Measurements from ENCODE around the gene ST6GAL1.

Gene ST6GAL1

DNA sequence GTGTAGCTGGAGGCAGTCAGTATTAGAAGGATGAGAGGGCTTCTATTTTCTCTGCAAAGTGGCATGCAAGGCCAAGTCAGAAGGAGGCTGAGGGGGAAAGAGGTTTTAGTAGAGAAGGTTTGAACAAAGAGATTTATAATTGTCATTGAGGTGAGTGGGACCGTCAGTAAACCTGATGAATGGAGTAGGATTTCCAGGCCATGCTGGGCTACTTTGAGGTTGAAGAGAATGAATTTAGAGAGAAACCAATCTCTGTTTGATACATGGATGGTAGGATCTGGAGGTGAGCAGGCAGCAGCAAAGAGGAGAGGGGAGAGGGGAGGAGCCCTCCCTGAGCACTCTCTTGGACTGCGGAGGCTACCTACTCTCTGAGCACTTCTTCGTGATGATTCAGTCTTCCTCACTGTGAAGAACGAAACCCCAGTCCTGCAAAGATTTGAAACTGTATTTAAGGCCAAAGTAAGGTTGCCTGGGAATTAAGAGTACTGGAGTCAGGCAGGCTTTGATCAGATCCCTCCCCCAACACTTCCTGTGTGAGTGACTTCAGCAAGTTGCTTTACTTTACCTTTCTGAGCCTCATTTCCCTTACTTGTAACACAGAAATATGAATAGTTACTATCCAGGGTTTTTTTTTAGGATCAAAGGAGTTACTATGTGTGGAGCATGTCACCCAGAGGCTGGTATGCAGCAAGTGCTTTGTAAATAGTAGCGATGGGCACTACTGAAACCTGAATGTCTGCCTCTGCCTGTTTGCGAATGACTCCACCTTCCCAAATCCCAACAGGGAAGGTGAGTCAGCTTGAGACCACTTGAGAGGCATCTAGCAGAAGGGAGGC is 133.2 kb downstream of the ST6GAL1 start:
- Histone ChIP-seq H3K4me3 (ENCODE audit: low read length) (no peak overlapping the region), H3K36me3 (ENCODE audit: control insufficient read depth, insufficient read depth, low read length, severe bottlenecking) (no peaks in the 10 kb centered on the region), H3K4me1 (ENCODE audit: control insufficient read depth, insufficient read depth, low read length) (peaks cover 49% of the 10 kb centered on the region), H3K9me3 (ENCODE audit: control insufficient read depth, low read length) (no peaks in the 10 kb centered on the region), H3K9ac (ENCODE audit: low read length) (peak overlapping the region; percentile 20), H3K27me3 (replicated peaks; ENCODE audit: control insufficient read depth, insufficient read depth, low read length) (no peaks in the 10 kb centered on the region)
- no peak for DNase-seq (ENCODE audit: low read depth)

DNA sequence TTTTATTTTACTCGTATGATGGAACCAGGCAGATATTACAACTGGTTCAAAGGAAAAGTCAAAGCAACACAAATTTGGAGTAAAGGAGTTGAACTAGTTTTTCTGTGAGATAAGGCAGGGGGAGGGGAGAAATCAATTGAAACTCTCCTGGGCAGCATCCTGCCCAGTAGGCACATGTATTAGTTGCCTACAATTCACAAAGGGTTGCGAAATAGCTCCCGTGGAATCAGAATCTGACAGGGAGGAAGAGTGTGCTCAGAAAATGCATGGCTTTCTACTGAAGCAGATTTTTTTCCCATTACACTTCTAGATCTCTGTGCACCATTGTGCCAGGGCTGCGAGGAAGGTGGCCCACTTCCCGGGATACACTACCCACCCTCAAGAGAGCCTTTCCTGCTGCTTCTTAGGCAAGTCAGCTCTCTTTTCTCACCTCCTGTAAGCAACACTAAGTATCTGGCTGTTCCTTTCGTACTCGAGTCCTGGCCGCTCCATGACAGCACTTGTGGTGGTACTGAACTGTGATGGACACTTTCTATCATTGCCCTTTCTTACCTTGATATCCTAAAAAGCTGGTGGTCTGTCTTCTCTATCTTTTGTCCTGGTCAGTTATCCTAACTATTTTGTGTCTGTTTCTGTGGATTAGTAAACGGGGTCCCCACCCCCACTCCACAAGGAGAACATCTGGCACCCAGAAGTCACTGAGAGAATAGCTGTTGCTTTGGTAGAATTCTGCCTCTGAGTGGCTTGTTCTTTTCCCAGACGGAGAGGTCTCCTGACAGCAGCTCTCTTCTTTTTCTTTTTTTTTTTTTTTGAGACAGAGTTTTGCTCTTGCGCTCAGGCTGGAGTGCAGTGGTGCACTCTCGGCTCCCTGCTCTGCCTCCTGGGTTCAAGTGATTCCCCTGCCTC is 134.1 kb downstream of the ST6GAL1 start:
- H3K27me3 ChIP-seq (replicated peaks; ENCODE audit: control insufficient read depth, insufficient read depth, low read length) = no peaks in the 10 kb centered on the region
- no peaks in the 10 kb centered on the region for H3K36me3 ChIP-seq (ENCODE audit: control insufficient read depth, insufficient read depth, low read length, severe bottlenecking)
- H3K4me3 ChIP-seq (ENCODE audit: low read length) = no peak overlapping the region
- DNase-seq (ENCODE audit: low read depth) = peak; percentile 82
- peaks cover 49% of the 10 kb centered on the region for H3K4me1 ChIP-seq (ENCODE audit: control insufficient read depth, insufficient read depth, low read length)
- peaks cover under 1% of the 10 kb centered on the region for H3K9me3 ChIP-seq (ENCODE audit: control insufficient read depth, low read length)
- peak overlapping the region; percentile 3 for H3K9ac ChIP-seq (ENCODE audit: low read length)

DNA sequence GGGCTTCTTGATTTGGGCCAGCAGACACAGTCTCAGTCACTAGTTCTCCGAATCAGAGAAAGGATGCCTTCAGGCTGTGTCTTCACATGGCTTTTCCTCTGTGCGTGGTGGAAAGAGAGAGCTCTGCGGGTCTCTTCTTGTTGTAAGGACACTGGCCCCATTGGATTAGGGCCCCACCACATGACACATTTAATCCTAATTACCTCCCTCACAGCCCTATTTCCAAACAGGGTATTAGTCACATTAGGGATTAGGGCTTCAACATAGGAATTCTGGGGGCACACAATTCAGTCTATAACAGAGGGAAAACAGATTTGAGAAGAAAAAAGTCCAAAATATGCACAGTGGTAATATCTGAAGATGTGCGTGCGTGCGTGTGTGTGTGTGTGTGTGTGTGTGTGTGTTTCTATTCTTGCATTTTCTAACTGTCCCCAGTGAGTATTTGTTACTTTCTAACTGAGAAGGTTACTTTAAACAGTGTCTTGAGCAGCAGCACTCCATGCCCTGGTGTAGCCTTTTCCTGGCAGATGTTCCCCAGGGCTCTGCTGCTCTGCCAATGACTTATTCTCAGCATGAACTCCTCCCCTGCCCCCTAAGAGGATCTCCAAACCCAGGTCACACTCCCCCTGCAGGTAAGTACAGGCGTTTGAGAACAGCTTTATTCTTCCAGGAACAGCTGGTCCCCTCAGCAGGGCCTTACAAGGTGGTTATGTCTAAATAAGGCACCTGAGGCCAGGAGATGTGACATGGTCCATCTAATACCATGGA is 136.1 kb downstream of the ST6GAL1 start:
- H3K9ac ChIP-seq (ENCODE audit: low read length) = no peak overlapping the region
- H3K4me1 ChIP-seq (ENCODE audit: control insufficient read depth, insufficient read depth, low read length) = peaks cover 49% of the 10 kb centered on the region
- no peak overlapping the region for H3K4me3 ChIP-seq (ENCODE audit: low read length)
- no peak for DNase-seq (ENCODE audit: low read depth)
- no peaks in the 10 kb centered on the region for H3K27me3 ChIP-seq (replicated peaks; ENCODE audit: control insufficient read depth, insufficient read depth, low read length)
- H3K9me3 ChIP-seq (ENCODE audit: control insufficient read depth, low read length) = peaks cover 6% of the 10 kb centered on the region
- no peaks in the 10 kb centered on the region for H3K36me3 ChIP-seq (ENCODE audit: control insufficient read depth, insufficient read depth, low read length, severe bottlenecking)

DNA sequence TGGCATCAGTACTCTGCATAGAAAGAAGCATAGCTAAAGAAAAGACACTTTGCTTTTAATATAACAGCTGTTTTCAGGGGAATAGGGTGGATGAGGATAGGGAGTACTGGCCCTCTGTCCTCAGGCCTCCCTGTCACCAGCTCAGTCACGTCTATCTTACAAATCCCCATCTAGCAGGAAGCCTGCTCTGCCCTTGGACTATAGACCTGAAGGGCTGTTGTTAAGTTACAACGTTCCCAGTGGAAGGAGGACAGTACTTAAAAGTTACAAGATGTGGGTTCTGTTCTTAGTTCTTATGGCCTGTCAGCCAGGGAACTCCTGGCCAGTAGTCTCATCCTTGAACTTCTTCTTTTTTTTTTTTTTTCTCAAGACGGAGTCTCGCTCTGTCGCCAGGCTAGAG is 138.5 kb downstream of the ST6GAL1 start:
- no peak for DNase-seq (ENCODE audit: low read depth)
- Histone ChIP-seq H3K36me3 (ENCODE audit: control insufficient read depth, insufficient read depth, low read length, severe bottlenecking) (no peaks in the 10 kb centered on the region), H3K27me3 (replicated peaks; ENCODE audit: control insufficient read depth, insufficient read depth, low read length) (peaks cover under 1% of the 10 kb centered on the region), H3K9ac (ENCODE audit: low read length) (no peak overlapping the region), H3K4me1 (ENCODE audit: control insufficient read depth, insufficient read depth, low read length) (peaks cover 28% of the 10 kb centered on the region), H3K9me3 (ENCODE audit: control insufficient read depth, low read length) (peaks cover 6% of the 10 kb centered on the region), H3K4me3 (ENCODE audit: low read length) (no peak overlapping the region)

DNA sequence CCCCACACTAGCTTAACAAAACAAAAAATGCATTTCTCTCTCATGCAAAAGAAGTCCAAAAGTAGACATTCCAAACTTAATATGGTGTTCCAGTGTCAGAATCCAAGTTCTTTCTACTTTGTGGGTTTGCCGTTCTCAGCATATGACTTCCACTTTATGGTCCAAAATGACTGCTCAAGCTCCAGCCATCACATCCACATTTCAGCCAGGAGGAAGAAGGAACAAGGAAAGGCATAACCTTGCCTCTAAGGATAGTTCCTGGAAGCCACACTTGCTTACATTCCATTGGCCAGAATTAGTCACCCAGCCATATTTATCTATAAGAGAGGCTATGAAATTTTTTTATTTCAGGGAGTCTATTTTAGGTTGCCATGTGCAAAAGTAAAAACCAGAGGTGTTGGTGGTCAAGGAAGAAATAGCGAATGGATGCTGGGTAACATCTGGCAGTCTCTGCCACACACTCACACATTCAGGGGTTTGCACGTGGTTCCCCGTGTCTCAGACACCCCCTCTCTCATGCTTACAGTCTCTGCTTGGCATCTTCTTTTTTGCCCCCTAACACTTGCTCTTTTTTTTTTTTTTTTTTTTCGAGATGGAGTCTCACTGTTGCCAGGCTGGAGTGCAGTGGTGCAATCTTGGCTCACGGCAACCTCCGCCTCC is 139.7 kb downstream of the ST6GAL1 start:
- H3K9me3 ChIP-seq (ENCODE audit: control insufficient read depth, low read length) = peaks cover 6% of the 10 kb centered on the region
- H3K4me3 ChIP-seq (ENCODE audit: low read length) = no peak overlapping the region
- no peak overlapping the region for H3K9ac ChIP-seq (ENCODE audit: low read length)
- H3K4me1 ChIP-seq (ENCODE audit: control insufficient read depth, insufficient read depth, low read length) = peaks cover 16% of the 10 kb centered on the region
- DNase-seq (ENCODE audit: low read depth) = no peak
- H3K27me3 ChIP-seq (replicated peaks; ENCODE audit: control insufficient read depth, insufficient read depth, low read length) = peaks cover 5% of the 10 kb centered on the region
- no peaks in the 10 kb centered on the region for H3K36me3 ChIP-seq (ENCODE audit: control insufficient read depth, insufficient read depth, low read length, severe bottlenecking)

DNA sequence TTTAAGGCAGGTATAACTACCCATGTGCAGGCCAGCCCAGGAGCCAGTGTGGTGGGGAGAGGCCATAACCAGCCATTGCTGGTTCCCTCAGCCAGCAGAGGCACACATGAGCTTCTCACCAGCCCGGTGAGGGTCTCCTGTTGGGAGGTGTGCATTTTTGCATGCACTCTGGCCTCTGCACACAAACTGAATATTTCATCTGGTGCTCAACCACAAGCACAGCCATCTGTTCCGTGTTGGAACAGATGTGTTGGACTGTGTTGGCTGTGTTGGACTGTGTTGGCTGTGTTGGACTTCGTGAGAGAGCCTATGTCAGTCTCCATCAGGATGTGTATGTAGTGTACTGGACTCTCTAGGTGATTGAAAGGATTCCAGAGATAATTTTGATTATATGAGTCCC is 141.8 kb downstream of the ST6GAL1 start:
- Histone ChIP-seq H3K4me3 (ENCODE audit: low read length) (no peak overlapping the region), H3K9me3 (ENCODE audit: control insufficient read depth, low read length) (peaks cover 6% of the 10 kb centered on the region), H3K36me3 (ENCODE audit: control insufficient read depth, insufficient read depth, low read length, severe bottlenecking) (no peaks in the 10 kb centered on the region), H3K27me3 (replicated peaks; ENCODE audit: control insufficient read depth, insufficient read depth, low read length) (peaks cover 15% of the 10 kb centered on the region), H3K4me1 (ENCODE audit: control insufficient read depth, insufficient read depth, low read length) (no peaks in the 10 kb centered on the region), H3K9ac (ENCODE audit: low read length) (no peak overlapping the region)
- no peak for DNase-seq (ENCODE audit: low read depth)

DNA sequence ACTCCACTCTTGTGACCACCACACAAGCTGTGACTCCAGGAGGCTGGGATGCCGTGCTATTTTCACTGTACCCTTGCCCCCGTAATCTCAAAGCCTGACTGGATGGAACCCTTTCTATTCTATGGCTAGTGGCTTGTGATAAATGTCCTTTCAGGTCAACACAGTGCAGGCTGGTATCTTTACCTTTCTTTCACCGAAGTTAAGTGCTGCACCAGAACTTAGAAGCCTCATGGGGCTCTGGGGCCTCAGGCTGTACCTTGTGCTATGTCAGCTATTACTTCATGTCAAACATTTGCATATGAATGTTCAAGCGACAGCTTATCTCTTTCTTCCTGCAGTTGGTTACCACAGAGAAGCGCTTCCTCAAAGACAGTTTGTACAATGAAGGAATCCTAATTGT is 142.2 kb downstream of the ST6GAL1 start:
- H3K36me3 ChIP-seq (ENCODE audit: control insufficient read depth, insufficient read depth, low read length, severe bottlenecking) = no peaks in the 10 kb centered on the region
- no peaks in the 10 kb centered on the region for H3K4me1 ChIP-seq (ENCODE audit: control insufficient read depth, insufficient read depth, low read length)
- peaks cover 6% of the 10 kb centered on the region for H3K9me3 ChIP-seq (ENCODE audit: control insufficient read depth, low read length)
- H3K27me3 ChIP-seq (replicated peaks; ENCODE audit: control insufficient read depth, insufficient read depth, low read length) = peaks cover 15% of the 10 kb centered on the region
- no peak for DNase-seq (ENCODE audit: low read depth)
- H3K9ac ChIP-seq (ENCODE audit: low read length) = no peak overlapping the region
- no peak overlapping the region for H3K4me3 ChIP-seq (ENCODE audit: low read length)

DNA sequence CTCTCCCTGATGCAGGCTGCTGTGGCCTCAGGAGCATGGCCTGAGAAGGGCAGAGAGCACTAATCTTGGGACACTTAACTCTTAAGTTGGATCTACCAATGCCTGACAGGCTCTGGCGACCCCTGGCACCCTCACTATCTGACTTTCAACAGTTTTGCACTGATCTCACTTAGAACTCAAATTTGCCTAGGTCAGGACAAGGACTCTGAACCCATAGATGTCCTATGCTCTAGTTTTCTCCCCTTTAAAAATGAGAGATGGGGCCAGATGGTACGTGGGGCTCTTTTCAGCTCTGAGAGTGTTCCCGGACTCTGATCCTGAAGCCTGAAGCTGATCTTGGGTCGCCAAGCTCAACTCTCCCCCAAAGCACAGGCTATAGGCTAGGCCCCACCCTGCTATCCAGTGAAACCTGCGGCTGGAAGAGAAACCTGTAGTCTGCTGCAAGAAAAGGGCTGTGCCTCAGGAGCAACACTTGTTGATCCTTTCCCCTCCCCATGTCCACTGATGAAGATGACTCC is 143.3 kb downstream of the ST6GAL1 start:
- no peak overlapping the region for H3K4me3 ChIP-seq (ENCODE audit: low read length)
- H3K9ac ChIP-seq (ENCODE audit: low read length) = no peak overlapping the region
- H3K36me3 ChIP-seq (ENCODE audit: control insufficient read depth, insufficient read depth, low read length, severe bottlenecking) = no peaks in the 10 kb centered on the region
- peaks cover 6% of the 10 kb centered on the region for H3K9me3 ChIP-seq (ENCODE audit: control insufficient read depth, low read length)
- no peak for DNase-seq (ENCODE audit: low read depth)
- peaks cover 15% of the 10 kb centered on the region for H3K27me3 ChIP-seq (replicated peaks; ENCODE audit: control insufficient read depth, insufficient read depth, low read length)
- H3K4me1 ChIP-seq (ENCODE audit: control insufficient read depth, insufficient read depth, low read length) = no peaks in the 10 kb centered on the region

DNA sequence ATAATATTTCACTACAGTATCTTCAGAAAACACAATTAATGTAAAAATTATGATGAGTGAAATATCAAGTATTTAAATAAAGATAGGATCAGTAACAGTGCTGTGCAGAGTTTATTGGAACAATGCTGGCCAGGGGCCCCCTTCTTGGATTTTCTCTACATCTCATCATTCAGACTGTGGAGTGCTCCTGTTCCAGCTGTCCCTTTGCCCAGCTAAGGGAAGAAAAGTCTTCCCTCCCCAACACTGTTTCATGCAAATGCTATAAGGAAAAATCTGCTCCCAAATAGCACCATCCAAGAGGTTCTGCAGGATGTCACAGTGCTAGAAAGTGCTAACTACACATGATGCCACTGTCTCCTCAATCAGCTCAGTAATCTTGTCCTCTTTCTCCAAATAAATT is 144.5 kb downstream of the ST6GAL1 start:
- Histone ChIP-seq H3K4me3 (ENCODE audit: low read length) (no peak overlapping the region), H3K36me3 (ENCODE audit: control insufficient read depth, insufficient read depth, low read length, severe bottlenecking) (no peaks in the 10 kb centered on the region), H3K9ac (ENCODE audit: low read length) (no peak overlapping the region), H3K9me3 (ENCODE audit: control insufficient read depth, low read length) (peaks cover 1% of the 10 kb centered on the region), H3K27me3 (replicated peaks; ENCODE audit: control insufficient read depth, insufficient read depth, low read length) (peaks cover 15% of the 10 kb centered on the region), H3K4me1 (ENCODE audit: control insufficient read depth, insufficient read depth, low read length) (no peaks in the 10 kb centered on the region)
- DNase-seq (ENCODE audit: low read depth) = no peak

DNA sequence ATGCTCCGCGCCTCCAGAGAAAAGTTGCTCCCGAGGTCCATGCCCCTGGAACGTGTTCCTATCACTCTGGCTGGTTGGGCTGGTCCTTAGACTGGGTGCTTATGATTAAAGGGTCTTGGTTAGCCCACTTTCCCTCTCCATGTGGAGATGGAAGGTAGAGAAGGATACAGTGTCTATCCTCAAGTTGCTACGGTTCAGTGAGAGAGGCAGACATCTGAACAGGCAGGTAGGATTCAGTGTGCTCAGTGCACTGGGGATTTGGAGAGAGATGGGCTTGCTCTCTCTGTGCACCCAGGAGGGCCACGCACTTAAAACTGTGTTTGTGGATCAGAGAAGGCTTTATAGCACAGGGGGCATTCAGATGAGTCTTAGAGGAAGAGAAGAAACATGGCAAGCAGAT is 146.0 kb downstream of the ST6GAL1 start:
- no peak for DNase-seq (ENCODE audit: low read depth)
- H3K36me3 ChIP-seq (ENCODE audit: control insufficient read depth, insufficient read depth, low read length, severe bottlenecking) = no peaks in the 10 kb centered on the region
- no peaks in the 10 kb centered on the region for H3K9me3 ChIP-seq (ENCODE audit: control insufficient read depth, low read length)
- no peaks in the 10 kb centered on the region for H3K4me1 ChIP-seq (ENCODE audit: control insufficient read depth, insufficient read depth, low read length)
- H3K9ac ChIP-seq (ENCODE audit: low read length) = no peak overlapping the region
- H3K27me3 ChIP-seq (replicated peaks; ENCODE audit: control insufficient read depth, insufficient read depth, low read length) = peaks cover 15% of the 10 kb centered on the region
- no peak overlapping the region for H3K4me3 ChIP-seq (ENCODE audit: low read length)
